Chondrocyte (in vitro differentiated cells): Measurements from ENCODE around the gene REPS1. TPM values are rescaled to one million over a fixed set of nuclear protein-coding genes. Genes with fewer than 3 reads are reported as not detected.
"Not testable (repeated sequence)": the region's sequence is repeated elsewhere in the genome, so short reads cannot be mapped to it uniquely, and the experiment has no call there.

Experiments
- DNase-seq: peaks from one replicate; pipeline ENCODE4 v3.0.0; 2021; ENCODE audit warnings: mixed read lengths, low spot score
- H3K27ac Mint-ChIP-seq: one replicate; pipeline ENCODE4 v1.8.0; 2021; ENCODE audit warnings: mild to moderate bottlenecking, moderate library complexity, mixed read lengths; ENCODE audit not compliant: unreplicated experiment
- H3K27me3 Mint-ChIP-seq: 2 replicates; pipeline ENCODE4 v1.8.0; 2021; ENCODE audit warnings: low read depth, mixed read lengths
- H3K36me3 Mint-ChIP-seq: 2 replicates; pipeline ENCODE4 v1.8.0; 2021; ENCODE audit warnings: low read depth, mixed read lengths
- H3K4me1 Mint-ChIP-seq: 2 replicates; pipeline ENCODE4 v1.8.0; 2021; ENCODE audit warnings: low read depth, mild to moderate bottlenecking, mixed read lengths
- H3K4me3 Mint-ChIP-seq: one replicate; pipeline ENCODE4 v1.8.0; 2021; ENCODE audit warnings: mild to moderate bottlenecking, moderate library complexity, mixed read lengths; ENCODE audit not compliant: unreplicated experiment
- H3K9me3 Mint-ChIP-seq: 2 replicates; pipeline ENCODE4 v1.8.0; 2021; ENCODE audit warnings: low read depth, mixed read lengths
- CTCF ChIP-seq: fragments of 200-600 bp; sonication (generic); IDR thresholded peaks from 2 replicates; pipeline ENCODE4 v1.5.0; 2021; ENCODE audit warnings: antibody characterized with exemption, mild to moderate bottlenecking, moderate library complexity
- total RNA-seq: library from RNA; stranded (reverse); gene quantifications from 3 replicates; pipeline ENCODE4 v1.2.1, GENCODE V29; 2021

The REPS1 gene
- total RNA-seq, 1 donor from 2014 or later = 26.5 TPM

GRCh38 chr6:139003751-139004150 is 15.7 kb upstream of the REPS1 start:
- no peaks in the 10 kb centered on the region for H3K9me3 Mint-ChIP-seq
- H3K4me3 Mint-ChIP-seq = no peak overlapping the region
- no peaks in the 10 kb centered on the region for H3K4me1 Mint-ChIP-seq
- no peaks in the 10 kb centered on the region for H3K36me3 Mint-ChIP-seq
- TF ChIP-seq CTCF = no peak
- H3K27me3 Mint-ChIP-seq = no peaks in the 10 kb centered on the region
- no peak for DNase-seq
- H3K27ac Mint-ChIP-seq = no peak overlapping the region

- H3K27me3 Mint-ChIP-seq = no peaks in the 10 kb centered on the region
- no peaks in the 10 kb centered on the region for H3K9me3 Mint-ChIP-seq
- H3K27ac Mint-ChIP-seq = no peak overlapping the region
- no peaks in the 10 kb centered on the region for H3K36me3 Mint-ChIP-seq
- no peak overlapping the region for H3K4me3 Mint-ChIP-seq
- DNase-seq = no peak
- no peak for TF ChIP-seq CTCF
- H3K4me1 Mint-ChIP-seq = peaks cover 4% of the 10 kb centered on the region
Measured at GRCh38 chr6:138999949-139000725, 12.1 kb upstream of the REPS1 start.

GRCh38 chr6:138997136-138997535 is 9.1 kb upstream of the REPS1 start:
- Mint-ChIP-seq H3K36me3 (no peaks in the 10 kb centered on the region), H3K4me3 (no peak overlapping the region), H3K4me1 (peaks cover 4% of the 10 kb centered on the region), H3K27me3 (no peaks in the 10 kb centered on the region), H3K27ac (no peak overlapping the region), H3K9me3 (no peaks in the 10 kb centered on the region)
- no peak for TF ChIP-seq CTCF
- no peak for DNase-seq

GRCh38 chr6:138996524-138996923 is 8.5 kb upstream of the REPS1 start:
- TF ChIP-seq CTCF = no peak
- Mint-ChIP-seq H3K27ac (no peak overlapping the region), H3K4me1 (peaks cover 4% of the 10 kb centered on the region), H3K4me3 (no peak overlapping the region), H3K36me3 (no peaks in the 10 kb centered on the region), H3K27me3 (no peaks in the 10 kb centered on the region), H3K9me3 (no peaks in the 10 kb centered on the region)
- DNase-seq = no peak

GRCh38 chr6:138993410-138993809 is 5.4 kb upstream of the REPS1 start:
- H3K4me1 Mint-ChIP-seq, H3K27ac Mint-ChIP-seq, H3K27me3 Mint-ChIP-seq, DNase-seq, H3K36me3 Mint-ChIP-seq, H3K4me3 Mint-ChIP-seq, H3K9me3 Mint-ChIP-seq: not testable (repeated sequence)

GRCh38 chr6:138992965-138993364 is 4.9 kb upstream of the REPS1 start:
- not testable (repeated sequence) for H3K9me3 Mint-ChIP-seq, DNase-seq, H3K27ac Mint-ChIP-seq, H3K27me3 Mint-ChIP-seq, H3K4me3 Mint-ChIP-seq, H3K36me3 Mint-ChIP-seq
- H3K4me1 Mint-ChIP-seq = peaks cover 11% of the 10 kb centered on the region
